K562 (cell line): ENCODE results near the gene FAAP100. TPM values are rescaled to one million over a fixed set of nuclear protein-coding genes. Genes with fewer than 3 reads are reported as not detected.

ENCODE experiments used
- DIDO1 ChIP-seq: fragments of 450-650 bp; IDR thresholded peaks from 2 replicates; pipeline ENCODE4 v1.6.1; 2016; ENCODE audit warnings: low read depth, missing biosample characterization, missing genetic modification characterization
- FOS ChIP-seq: IDR thresholded peaks from 3 replicates; pipeline ENCODE4 v1.6.1; 2011; ENCODE audit not compliant: insufficient read length; ENCODE audit errors: extremely low read depth
- HNRNPL ChIP-seq: fragments of 200-400 bp; formaldehyde crosslinking; IDR thresholded peaks from 2 replicates; pipeline ENCODE4 v1.6.1; 2017; ENCODE audit warnings: low read depth, mild to moderate bottlenecking, low read length
- JUN ChIP-seq, 2 experiments: sonication (generic) in 1 of 2; formaldehyde crosslinking in 1 of 2; IDR thresholded peaks; 2 replicates each; pipeline versions ENCODE4 v1.6.1 to v1.8.0; 2012 to 2022; ENCODE audit warnings: borderline replicate concordance in 2 of 2, mild to moderate bottlenecking in 2 of 2, improper control_type of control experiment in 1 of 2, low read depth in 1 of 2, low read length in 1 of 2, missing genetic modification reagents in 1 of 2
- KDM5B ChIP-seq: fragments of 200-600 bp; sonication (generic); IDR thresholded peaks from 2 replicates; pipeline ENCODE4 v1.6.1; 2012; ENCODE audit warnings: low read depth, mild to moderate bottlenecking, moderate library complexity, low read length, control low read depth, inconsistent platforms; ENCODE audit not compliant: insufficient replicate concordance
- MCM3 ChIP-seq: fragments of 450-650 bp; IDR thresholded peaks from 2 replicates; pipeline ENCODE4 v1.6.1; 2016
- POLR2G ChIP-seq: fragments of 200-400 bp; formaldehyde crosslinking; IDR thresholded peaks from 2 replicates; pipeline ENCODE4 v1.6.1; 2017; ENCODE audit warnings: low read depth, mild to moderate bottlenecking, antibody characterized with exemption, low read length, moderate library complexity
- YBX1 ChIP-seq: fragments of 450-650 bp; IDR thresholded peaks from 2 replicates; pipeline ENCODE4 v1.7.1; 2016; ENCODE audit warnings: mild to moderate bottlenecking
- ZKSCAN1 ChIP-seq: fragments of 150-350 bp; IDR thresholded peaks from 2 replicates; pipeline ENCODE4 v1.6.1; 2016; ENCODE audit warnings: low read depth, low read length
- ZNF174 ChIP-seq: fragments of 250-450 bp; sonication (Bioruptor Pico); IDR thresholded peaks from 2 replicates; pipeline ENCODE4 v1.4.0; 2020; ENCODE audit warnings: mild to moderate bottlenecking
- ZNF551 ChIP-seq: fragments of 250-450 bp; sonication (Bioruptor Pico); IDR thresholded peaks from 2 replicates; pipeline ENCODE4 v1.5.0; 2021; ENCODE audit warnings: mild to moderate bottlenecking, moderate library complexity
- polyA plus RNA-seq, 8 experiments: library from polyadenylated mRNA; depleted of rRNA in 4 of 8; stranded (reverse) in 5 of 8; unstranded in 3 of 8; fragments of >200 nt; fragmentation: Nextera tagmentation in 2 of 8; fragmentation: Illumina TruSeq in 1 of 8; extraction: Ambion mirVana in 2 of 8; extraction: Trizol in 1 of 8; gene quantifications; 2 replicates each; pipeline versions ENCODE4 v1.2.1 to v1.2.3, GENCODE V29; 2011 to 2014; ENCODE audit warnings: inconsistent platforms in 1 of 8, missing spikeins in 1 of 8
- total RNA-seq, 7 experiments: library from RNA; depleted of rRNA in 6 of 7; stranded (reverse); fragments of >200 nt in 6 of 7; fragmentation: Illumina TruSeq in 2 of 7; extraction: Trizol in 2 of 7; gene quantifications; 2 replicates each; pipeline versions ENCODE4 v1.2.1 to v1.2.3, GENCODE V29; 2011 to 2021; ENCODE audit warnings: low replicate concordance in 1 of 7
- TF ChIP-seq, protein P1 (sequence below): fragments of 450-650 bp; formaldehyde crosslinking; IDR thresholded peaks from 2 replicates; pipeline ENCODE4 v1.4.0; 2020; ENCODE audit warnings: mild to moderate bottlenecking
- TF ChIP-seq, protein P2 (sequence below): fragments of 450-650 bp; IDR thresholded peaks from 2 replicates; pipeline ENCODE4 v1.6.1; 2016; ENCODE audit warnings: low read depth
- TF ChIP-seq, protein P3 (sequence below): sonication (generic); formaldehyde crosslinking; IDR thresholded peaks from 2 replicates; pipeline ENCODE4 v1.8.0; 2022; ENCODE audit warnings: mild to moderate bottlenecking, missing genetic modification reagents
- TF ChIP-seq, protein P4 (sequence below): fragments of 250-450 bp; sonication (Bioruptor Pico); IDR thresholded peaks from 2 replicates; pipeline ENCODE4 v1.5.0; 2021
- TF ChIP-seq, protein P5 (sequence below): fragments of 250-450 bp; sonication (Bioruptor Pico); IDR thresholded peaks from 2 replicates; pipeline ENCODE4 v1.9.0; 2021; ENCODE audit warnings: mild to moderate bottlenecking

The FAAP100 gene
- total and polyA plus RNA-seq, 9 of the 15 experiments (the other 6 are each of a cell fraction or from before 2014, with no cell fraction given) = 0.31 to 51.2 (median 12.6) TPM

DNA sequence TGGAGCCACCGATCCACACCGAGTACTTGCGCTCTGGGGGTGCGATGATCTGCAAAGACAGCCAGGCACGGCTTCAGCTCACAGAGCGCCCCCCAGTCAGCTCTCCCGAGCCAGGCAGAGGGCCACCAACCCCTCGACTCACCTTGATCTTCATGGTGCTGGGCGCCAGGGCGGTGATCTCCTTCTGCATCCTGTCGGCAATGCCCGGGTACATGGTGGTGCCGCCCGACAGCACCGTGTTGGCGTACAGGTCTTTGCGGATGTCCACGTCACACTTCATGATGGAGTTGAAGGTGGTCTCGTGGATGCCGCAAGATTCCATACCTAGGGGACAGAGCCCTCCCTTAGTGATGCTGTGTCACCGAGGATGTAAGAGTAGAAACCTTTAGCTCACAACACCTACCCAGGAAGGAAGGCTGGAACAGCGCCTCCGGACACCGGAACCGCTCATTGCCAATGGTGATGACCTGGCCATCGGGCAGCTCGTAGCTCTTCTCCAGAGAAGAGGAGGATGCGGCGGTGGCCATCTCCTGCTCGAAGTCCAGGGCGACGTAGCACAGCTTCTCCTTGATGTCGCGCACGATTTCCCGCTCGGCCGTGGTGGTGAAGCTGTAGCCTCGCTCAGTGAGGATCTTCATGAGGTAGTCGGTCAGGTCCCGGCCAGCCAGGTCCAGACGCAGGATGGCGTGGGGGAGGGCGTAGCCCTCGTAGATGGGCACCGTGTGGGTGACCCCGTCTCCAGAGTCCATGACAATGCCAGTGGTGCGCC lies 41.2 kb downstream of the FAAP100 start (continued):
- TF ChIP-seq ZKSCAN1 (no peak), MCM3 (no peak), ZNF174 (no peak), FOS (no peak), KDM5B (peak; percentile 19), YBX1 (no peak), DIDO1 (tag) (no peak), ZNF551 (no peak), JUN (IDR thresholded peaks at IDR 0.05; ENCODE audit: borderline replicate concordance, low read depth, low read length) (no peak), JUN (CRISPR knock-in tag; IDR thresholded peaks at IDR 0.05; ENCODE audit: borderline replicate concordance) (0 out of 2 replicates have a peak, but pooled peaks have one; percentile 60), POLR2G (peak; percentile 84), HNRNPL (0 out of 2 replicates have a peak, but pooled peaks have one; percentile 40)
- TF ChIP-seq, protein P1, sequence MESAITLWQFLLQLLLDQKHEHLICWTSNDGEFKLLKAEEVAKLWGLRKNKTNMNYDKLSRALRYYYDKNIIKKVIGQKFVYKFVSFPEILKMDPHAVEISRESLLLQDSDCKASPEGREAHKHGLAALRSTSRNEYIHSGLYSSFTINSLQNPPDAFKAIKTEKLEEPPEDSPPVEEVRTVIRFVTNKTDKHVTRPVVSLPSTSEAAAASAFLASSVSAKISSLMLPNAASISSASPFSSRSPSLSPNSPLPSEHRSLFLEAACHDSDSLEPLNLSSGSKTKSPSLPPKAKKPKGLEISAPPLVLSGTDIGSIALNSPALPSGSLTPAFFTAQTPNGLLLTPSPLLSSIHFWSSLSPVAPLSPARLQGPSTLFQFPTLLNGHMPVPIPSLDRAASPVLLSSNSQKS = no peak
- TF ChIP-seq, protein P2, sequence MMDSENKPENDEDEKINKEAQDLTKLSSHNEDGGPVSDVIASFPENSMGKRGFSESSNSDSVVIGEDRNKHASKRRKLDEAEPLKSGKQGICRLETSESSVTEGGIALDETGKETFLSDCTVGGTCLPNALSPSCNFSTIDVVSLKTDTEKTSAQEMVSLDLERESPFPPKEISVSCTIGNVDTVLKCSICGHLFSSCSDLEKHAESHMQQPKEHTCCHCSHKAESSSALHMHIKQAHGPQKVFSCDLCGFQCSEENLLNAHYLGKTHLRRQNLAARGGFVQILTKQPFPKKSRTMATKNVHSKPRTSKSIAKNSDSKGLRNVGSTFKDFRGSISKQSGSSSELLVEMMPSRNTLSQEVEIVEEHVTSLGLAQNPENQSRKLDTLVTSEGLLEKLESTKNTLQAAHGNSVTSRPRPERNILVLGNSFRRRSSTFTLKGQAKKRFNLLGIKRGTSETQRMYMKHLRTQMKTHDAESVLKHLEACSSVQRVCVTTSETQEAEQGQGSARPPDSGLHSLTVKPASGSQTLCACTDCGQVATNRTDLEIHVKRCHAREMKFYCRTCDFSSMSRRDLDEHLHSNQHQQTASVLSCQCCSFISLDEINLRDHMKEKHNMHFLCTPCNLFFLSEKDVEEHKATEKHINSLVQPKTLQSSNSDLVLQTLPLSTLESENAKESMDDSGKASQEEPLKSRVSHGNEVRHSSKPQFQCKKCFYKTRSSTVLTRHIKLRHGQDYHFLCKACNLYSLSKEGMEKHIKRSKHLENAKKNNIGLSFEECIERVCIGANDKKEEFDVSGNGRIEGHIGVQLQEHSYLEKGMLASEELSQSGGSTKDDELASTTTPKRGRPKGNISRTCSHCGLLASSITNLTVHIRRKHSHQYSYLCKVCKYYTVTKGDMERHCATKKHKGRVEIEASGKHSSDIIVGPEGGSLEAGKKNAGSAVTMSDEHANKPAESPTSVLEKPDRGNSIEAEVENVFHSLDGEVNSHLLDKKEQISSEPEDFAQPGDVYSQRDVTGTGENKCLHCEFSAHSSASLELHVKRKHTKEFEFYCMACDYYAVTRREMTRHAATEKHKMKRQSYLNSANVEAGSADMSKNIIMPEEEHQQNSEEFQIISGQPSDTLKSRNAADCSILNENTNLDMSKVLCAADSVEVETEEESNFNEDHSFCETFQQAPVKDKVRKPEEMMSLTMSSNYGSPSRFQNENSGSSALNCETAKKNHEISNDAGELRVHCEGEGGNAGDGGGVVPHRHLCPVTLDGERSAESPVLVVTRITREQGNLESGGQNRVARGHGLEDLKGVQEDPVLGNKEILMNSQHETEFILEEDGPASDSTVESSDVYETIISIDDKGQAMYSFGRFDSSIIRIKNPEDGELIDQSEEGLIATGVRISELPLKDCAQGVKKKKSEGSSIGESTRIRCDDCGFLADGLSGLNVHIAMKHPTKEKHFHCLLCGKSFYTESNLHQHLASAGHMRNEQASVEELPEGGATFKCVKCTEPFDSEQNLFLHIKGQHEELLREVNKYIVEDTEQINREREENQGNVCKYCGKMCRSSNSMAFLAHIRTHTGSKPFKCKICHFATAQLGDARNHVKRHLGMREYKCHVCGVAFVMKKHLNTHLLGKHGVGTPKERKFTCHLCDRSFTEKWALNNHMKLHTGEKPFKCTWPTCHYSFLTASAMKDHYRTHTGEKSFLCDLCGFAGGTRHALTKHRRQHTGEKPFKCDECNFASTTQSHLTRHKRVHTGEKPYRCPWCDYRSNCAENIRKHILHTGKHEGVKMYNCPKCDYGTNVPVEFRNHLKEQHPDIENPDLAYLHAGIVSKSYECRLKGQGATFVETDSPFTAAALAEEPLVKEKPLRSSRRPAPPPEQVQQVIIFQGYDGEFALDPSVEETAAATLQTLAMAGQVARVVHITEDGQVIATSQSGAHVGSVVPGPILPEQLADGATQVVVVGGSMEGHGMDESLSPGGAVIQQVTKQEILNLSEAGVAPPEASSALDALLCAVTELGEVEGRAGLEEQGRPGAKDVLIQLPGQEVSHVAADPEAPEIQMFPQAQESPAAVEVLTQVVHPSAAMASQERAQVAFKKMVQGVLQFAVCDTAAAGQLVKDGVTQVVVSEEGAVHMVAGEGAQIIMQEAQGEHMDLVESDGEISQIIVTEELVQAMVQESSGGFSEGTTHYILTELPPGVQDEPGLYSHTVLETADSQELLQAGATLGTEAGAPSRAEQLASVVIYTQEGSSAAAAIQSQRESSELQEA = no peak
- TF ChIP-seq, protein P3, sequence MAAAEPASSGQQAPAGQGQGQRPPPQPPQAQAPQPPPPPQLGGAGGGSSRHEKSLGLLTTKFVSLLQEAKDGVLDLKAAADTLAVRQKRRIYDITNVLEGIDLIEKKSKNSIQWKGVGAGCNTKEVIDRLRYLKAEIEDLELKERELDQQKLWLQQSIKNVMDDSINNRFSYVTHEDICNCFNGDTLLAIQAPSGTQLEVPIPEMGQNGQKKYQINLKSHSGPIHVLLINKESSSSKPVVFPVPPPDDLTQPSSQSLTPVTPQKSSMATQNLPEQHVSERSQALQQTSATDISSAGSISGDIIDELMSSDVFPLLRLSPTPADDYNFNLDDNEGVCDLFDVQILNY = peak; percentile 61; the same call in 1 of the 2 replicates
- TF ChIP-seq, protein P4, sequence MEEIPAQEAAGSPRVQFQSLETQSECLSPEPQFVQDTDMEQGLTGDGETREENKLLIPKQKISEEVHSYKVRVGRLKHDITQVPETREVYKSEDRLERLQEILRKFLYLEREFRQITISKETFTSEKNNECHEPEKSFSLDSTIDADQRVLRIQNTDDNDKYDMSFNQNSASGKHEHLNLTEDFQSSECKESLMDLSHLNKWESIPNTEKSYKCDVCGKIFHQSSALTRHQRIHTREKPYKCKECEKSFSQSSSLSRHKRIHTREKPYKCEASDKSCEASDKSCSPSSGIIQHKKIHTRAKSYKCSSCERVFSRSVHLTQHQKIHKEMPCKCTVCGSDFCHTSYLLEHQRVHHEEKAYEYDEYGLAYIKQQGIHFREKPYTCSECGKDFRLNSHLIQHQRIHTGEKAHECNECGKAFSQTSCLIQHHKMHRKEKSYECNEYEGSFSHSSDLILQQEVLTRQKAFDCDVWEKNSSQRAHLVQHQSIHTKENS (CRISPR knock-in tag) = no peak
- TF ChIP-seq, protein P5, sequence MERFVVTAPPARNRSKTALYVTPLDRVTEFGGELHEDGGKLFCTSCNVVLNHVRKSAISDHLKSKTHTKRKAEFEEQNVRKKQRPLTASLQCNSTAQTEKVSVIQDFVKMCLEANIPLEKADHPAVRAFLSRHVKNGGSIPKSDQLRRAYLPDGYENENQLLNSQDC (CRISPR knock-in tag) = no peak
